GM18519 (cell line): ENCODE results near the gene SLC26A8.
"Not testable (repeated sequence)": the region's sequence is repeated elsewhere in the genome, so short reads cannot be mapped to it uniquely, and the experiment has no call there.

Source experiments
- ATAC-seq: cut with Tn5 transposase; IDR thresholded peaks from one replicate; pipeline ENCODE4 v1.9.1; 2021; ENCODE audit warnings: mild to moderate bottlenecking, moderate library complexity; ENCODE audit not compliant: unreplicated experiment, low FRiP score

Gene SLC26A8

DNA sequence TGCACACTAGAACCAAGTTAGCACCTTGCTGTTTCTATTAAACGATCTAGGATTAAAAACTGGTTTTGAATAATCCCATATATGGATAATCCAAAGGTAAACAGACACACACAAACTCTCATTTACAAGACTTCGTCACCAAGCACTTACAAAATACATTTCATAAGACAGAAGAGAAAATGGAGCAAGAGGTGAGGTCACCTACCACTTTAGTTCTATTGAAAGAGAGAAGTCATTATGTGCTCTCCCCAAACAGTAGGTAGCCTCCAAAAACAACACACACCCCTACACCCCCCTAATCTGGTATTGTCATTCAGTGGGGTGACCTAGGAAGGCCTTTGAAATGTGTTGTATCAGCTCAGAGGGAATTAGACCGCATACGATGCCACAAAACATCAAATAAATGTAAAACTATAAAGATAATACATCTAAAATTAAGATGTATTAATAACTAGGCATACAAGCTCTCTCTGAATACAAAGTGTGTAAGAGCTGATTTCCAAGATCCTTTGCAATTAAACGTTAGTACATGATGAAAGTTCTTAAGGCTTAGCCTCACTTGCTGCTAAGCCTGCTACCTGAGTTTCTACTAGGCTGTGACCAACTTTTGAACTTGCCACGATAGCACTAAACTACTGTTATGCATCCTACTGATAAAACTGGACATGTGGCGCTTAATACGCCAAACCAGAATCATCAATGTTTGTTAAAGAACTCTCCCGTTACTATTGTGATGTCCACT lies 105.2 kb downstream of the SLC26A8 start:
- no peak for ATAC-seq

DNA sequence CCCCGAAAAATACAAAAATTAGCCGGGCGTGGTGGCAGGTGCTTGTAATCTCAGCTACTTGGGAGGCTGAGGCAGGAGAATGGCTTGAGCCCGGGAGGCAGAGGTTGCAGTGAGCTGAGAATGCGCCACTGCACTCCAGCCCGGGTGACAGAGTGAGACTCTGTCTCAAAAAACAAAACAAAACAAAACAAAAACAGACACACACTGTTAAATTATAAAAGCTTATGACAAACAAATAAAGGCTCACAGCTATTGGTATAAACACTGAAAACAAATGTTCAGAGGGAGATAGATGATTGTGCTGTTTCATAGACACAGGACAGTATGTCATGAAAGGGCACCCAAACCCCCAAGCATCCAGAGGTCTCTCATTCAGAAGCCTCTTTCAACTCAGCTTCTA lies 107.5 kb downstream of the SLC26A8 start:
- not testable (repeated sequence) for ATAC-seq

DNA sequence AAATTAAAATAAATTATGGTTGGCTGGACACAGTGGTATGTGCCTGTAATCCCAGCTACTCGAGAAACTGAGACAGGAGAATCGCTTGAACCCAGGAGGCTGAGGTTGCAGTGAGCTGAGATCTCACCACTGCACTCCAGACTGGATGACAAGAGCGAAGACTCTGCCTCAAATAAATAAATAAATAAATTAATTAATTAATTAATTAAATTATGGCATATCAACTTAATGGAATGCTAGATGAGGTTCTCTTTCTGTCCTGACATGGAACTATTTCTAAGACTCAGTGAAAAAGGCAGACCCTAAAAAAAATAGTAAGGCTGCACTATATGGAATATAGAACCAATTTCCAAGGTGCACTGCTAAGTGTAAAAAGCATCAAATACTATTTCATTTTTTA lies 108.4 kb downstream of the SLC26A8 start:
- ATAC-seq: no peak

DNA sequence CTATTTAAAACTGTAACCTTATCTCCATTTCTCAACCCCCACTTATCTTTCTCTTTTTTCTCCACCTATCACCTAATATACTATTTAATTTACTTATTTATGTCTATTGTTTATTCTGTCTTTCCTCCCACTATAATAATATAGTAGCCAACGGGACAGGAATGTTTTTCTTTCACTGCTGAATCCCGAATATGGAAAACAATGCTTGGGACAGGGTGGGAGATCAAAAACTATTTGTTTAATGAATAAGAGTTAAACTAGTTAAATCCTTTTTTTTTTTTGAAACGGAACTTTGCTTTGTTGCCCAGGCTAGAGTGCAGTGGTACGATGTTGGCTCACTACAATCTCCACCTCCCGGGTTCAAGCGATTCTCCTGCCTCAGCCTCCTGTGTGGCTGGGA lies 109.9 kb downstream of the SLC26A8 start:
- no peak for ATAC-seq

DNA sequence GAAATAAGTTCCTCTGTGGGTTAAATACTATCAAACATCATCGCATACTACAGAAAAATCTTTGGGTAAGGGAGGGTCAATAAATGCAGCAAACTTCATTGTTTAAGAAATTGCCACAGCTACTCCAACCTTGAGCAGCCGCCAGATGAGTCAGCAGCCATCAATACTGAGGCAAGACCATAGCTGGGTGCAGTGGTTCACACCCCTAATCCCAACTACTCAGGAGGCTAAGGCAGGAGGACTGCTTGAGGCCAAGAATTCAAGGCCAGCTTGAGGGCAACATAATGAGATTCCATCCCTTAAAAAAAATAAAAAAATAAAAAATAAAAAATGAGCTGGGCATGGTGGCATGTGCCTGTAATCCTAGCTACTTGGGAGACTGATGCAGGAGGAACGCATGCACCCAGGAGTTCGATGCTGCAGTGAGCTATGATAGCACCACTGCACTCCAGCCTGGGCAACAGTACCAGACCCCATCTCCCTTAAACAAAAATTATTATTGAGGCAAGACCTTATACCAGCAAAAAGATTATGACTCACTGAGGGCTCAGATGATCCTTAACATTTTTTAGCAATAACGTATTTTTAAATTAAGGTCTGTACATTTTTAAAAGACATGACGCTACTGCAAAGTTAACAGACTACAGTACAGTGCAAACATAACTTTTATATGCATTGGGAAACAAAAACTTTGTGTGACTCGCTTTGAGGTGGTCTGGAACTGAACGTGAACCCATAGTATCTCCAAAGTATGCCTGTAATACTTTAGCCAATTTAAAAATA lies 112.4 kb downstream of the SLC26A8 start:
- ATAC-seq: no peak

DNA sequence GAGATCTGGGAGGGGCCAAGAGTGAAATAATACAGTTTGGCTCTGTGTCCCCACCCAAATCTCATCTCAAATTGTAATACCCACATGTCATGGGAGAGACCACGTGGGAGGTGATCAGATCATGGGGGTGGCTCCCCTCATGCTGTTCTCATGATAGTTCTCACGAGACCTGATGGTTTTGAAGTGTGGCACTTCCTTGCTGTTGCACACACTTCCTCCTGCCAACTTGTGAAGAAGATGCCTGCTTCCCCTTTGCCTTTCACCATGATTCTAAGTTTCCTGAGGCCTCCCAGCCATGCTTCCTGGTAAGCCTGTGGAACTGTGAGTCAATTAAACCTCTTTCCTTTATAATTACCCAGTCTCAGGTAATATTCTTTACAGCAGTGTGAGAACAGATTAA lies 114.9 kb downstream of the SLC26A8 start:
- ATAC-seq: not testable (repeated sequence)

DNA sequence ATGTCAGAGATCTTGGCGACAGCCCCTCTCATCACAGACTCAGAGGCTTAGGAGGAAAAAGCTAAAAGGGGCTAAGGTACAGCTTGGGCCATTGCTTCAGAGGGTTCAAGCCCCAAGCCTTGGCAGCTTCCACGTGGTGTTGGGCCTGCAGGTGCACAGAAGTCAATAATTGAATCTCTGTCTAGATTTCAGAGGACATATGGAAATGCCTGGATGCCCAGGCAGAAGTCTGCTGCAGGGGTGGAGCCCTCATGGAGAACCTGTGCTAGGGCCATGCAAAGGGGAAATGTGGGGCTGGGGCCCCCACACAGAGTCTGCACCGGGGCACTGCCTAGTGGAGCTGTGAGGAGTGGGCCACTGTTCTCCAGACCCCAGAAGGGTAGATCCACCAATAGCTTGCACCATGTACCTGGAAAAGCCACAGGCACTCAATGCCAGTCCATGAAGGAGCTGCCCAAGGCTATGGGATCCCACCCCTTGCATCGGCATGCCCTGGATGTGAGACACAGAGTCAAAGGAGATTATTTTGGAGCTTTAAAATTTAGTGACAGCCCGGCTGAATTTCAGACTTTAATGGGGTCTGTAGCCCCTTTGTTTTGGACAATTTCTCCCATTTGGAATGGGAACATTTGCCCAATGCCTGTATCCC lies 115.6 kb downstream of the SLC26A8 start:
- not testable (repeated sequence) for ATAC-seq

DNA sequence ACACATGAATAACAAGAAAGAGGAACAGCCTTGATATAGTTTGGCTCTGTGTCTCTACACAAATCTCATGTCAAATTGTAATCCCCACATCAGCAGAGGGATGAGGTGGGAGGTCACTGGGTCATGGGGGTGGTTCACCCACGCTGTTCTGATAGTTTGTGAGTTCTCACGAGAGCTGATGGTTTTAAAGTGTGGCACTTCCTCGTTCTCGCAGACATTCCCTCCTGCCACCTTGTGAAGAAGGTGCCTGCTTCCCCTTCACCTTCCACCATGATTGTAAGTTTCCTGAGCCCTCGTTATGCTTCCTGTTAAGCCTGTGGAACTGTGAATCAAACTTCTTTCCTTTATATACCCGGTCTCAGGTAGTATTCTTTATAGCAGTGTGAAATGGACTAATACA lies 116.7 kb downstream of the SLC26A8 start:
- no peak for ATAC-seq

- ATAC-seq: no peak
These were observed 118.0 kb downstream of the SLC26A8 start for GRCh38 chr6:35906499-35906846.

DNA sequence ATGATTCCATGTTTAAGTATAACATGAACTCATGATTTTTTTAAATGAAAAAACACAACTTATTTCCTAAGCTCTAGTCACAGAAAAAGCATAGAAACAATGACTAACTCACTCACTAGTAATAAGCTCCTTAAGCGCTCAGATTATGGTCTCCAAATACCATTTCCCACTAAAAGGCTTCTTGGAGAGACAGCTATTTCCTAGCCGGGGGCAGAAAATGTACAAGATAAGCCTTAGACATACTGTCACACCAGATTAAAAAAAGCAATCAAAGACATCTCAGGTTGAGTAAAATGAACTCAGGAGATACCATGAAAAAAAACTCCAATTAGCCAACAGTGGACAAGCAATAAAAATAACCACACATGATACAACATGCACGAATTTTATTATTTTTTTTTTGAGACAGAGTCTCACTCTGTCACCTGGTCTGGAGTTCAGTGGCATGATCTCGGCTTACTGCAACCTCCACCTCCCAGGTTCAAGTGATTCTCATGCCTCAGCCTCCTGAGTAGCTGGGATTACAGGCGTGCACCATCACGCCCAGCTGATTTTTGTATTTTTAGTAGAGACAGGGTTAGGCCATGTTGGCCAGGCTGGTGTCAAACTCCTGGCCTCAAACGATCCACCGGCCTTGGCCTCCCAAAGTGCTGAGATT lies 118.5 kb downstream of the SLC26A8 start:
- ATAC-seq: no peak

- no peak for ATAC-seq
These were observed 119.2 kb downstream of the SLC26A8 start for GRCh38 chr6:35905141-35905785.

GRCh38 chr6:35903679-35904078 lies 120.8 kb downstream of the SLC26A8 start:
- no peak for ATAC-seq

- ATAC-seq: no peak
These were observed 124.0 kb downstream of the SLC26A8 start for GRCh38 chr6:35900448-35900847.

- no peak for ATAC-seq
These were observed 126.4 kb downstream of the SLC26A8 start for GRCh38 chr6:35898003-35898402.

DNA sequence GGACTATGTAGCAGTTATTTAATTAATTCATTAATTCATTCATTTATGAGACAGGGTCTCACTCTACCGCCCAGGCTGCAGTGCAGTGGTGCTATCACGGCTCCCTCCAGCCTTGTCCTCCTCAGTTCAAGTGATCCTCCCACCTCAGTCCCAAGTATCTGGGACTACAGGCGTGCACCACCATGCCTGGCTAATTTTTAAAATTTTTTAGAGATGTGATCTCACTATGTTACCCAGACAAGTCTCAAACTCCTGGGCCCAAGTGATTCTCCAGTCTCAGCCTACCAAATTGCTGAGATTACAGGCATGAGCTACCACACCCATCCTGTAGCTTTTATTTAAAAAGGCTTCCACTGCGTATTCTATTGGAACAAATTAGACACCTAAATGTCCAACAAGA lies 127.0 kb downstream of the SLC26A8 start:
- no peak for ATAC-seq

GRCh38 chr6:35897036-35897435 lies 127.4 kb downstream of the SLC26A8 start:
- no peak for ATAC-seq

DNA sequence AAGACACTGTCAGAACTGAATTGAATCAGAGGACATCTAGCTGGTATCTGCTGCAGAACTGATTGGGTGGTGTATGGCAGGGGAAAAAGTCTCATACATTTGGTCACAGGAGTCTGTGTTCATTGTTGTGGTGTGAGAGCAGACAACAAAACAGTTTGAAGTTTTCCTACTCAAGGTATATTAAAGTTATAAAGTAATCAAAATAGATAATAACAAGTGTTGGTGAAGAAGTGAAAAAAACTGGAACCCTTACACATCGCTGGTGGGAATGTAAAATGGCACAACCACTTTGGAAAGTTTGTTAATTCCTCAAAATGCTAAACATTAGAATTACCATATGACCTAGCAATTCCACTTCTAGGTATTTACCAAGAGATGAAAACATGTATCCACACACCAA lies 128.2 kb downstream of the SLC26A8 start:
- ATAC-seq: no peak

- no peak for ATAC-seq
These were observed 128.9 kb downstream of the SLC26A8 start for GRCh38 chr6:35895560-35895959.

DNA sequence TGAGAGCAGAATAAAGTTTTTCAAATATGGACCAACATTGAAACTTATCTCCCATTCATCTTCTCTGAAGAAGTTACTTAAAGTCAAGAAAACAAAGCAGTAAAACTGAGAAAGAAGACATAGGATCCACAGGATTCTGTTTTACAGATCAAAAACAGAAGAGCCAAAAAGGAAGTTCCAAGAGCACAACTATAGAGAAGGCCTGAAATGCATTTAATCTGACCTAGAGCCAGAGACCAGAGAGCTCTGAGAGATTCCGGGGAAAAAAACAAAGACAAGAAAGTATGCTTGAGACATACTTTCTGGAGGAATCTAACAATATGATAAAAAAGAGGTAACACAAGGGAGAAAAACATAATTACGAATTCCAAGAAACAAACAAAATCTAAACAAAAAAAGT lies 129.7 kb downstream of the SLC26A8 start:
- no peak for ATAC-seq
